Measurements from ENCODE around the gene TRMT5.

- TF ChIP-seq EZH2 (IDR thresholded peaks at IDR 0.05; ENCODE audit: insufficient read depth, poor library complexity, severe bottlenecking) (no peak), EZH2phosphoT487 (IDR thresholded peaks at IDR 0.05; ENCODE audit: insufficient read depth, low read depth) (no peak)
Observed at GRCh38 chr14:60958146-60958545, 22.7 kb downstream of the TRMT5 start.

All from GM23248 (cell line).